IMR-90 (cell line): ENCODE data around the gene SIAH1. TPM values are rescaled to one million over a fixed set of nuclear protein-coding genes. Genes with fewer than 3 reads are reported as not detected.

Experiments
- ATAC-seq: fragments of 200-7000 bp; cut with Tn5 transposase; 2 replicates; pipeline ENCODE4 v1.9.1; 2020; ENCODE audit warnings: low read depth, mild to moderate bottlenecking, moderate library complexity
- BruUV-seq: library from RNA; stranded (reverse); fragments of 400-500 nt; replicated peaks from 2 replicates; lab custom pipeline; 2021; lab: Mats Ljungman, UMichigan
- CTCF ChIA-PET: fragments of 300-600 bp; formaldehyde crosslinking; extraction: SDS; loops from one replicate; lab custom pipeline; 2021; ENCODE audit warnings: antibody characterized with exemption; lab: Yijun Ruan, JAX
- POLR2A ChIA-PET: fragments of 300-600 bp; sonication (Branson Sonifier 250); formaldehyde crosslinking; loops from one replicate; lab custom pipeline; 2022; ENCODE audit warnings: antibody characterized with exemption; ENCODE audit not compliant: unreplicated experiment; lab: Charles Lee
- DNase-seq: peaks from one replicate; pipeline ENCODE4 v3.0.0; 2013
- H2AFZ ChIP-seq: replicated peaks from 2 replicates; pipeline ENCODE3; 2013; ENCODE audit warnings: low read length, mild to moderate bottlenecking; ENCODE audit not compliant: poor library complexity
- H2AK5ac ChIP-seq: 2 replicates; pipeline ENCODE4 v1.6.1; 2013; ENCODE audit warnings: low read depth, low read length, inconsistent platforms
- H2AK9ac ChIP-seq: replicated peaks from 2 replicates; pipeline ENCODE3; 2013; ENCODE audit warnings: mild to moderate bottlenecking, low read depth, low read length, moderate library complexity; ENCODE audit not compliant: poor library complexity
- H2BK120ac ChIP-seq: 2 replicates; pipeline ENCODE4 v1.6.1; 2013; ENCODE audit warnings: low read depth, low read length, inconsistent platforms
- H2BK15ac ChIP-seq: 3 replicates; pipeline ENCODE4 v1.6.1; 2013; ENCODE audit warnings: low read depth, low read length, inconsistent platforms
- H2BK20ac ChIP-seq: 2 replicates; pipeline ENCODE4 v1.6.1; 2013; ENCODE audit warnings: low read depth, mild to moderate bottlenecking, inconsistent platforms, low read length, moderate library complexity
- H2BK5ac ChIP-seq: 2 replicates; pipeline ENCODE4 v1.6.1; 2013; ENCODE audit warnings: mild to moderate bottlenecking, low read depth, low read length, inconsistent platforms; ENCODE audit not compliant: poor library complexity, severe bottlenecking
- H3K14ac ChIP-seq: replicated peaks from 2 replicates; pipeline ENCODE4 v1.6.1; 2013; ENCODE audit warnings: low read depth, low read length, inconsistent platforms
- H3K18ac ChIP-seq: 2 replicates; pipeline ENCODE4 v1.6.1; 2013; ENCODE audit warnings: low read depth, low read length, control low read depth
- H3K23ac ChIP-seq: 2 replicates; pipeline ENCODE4 v1.6.1; 2013; ENCODE audit warnings: low read depth, low read length, inconsistent platforms
- H3K27ac ChIP-seq: 2 replicates; pipeline ENCODE4 v1.5.1; 2013; ENCODE audit warnings: mild to moderate bottlenecking, control low read depth, low read length; ENCODE audit not compliant: insufficient read depth
- H3K27me3 ChIP-seq: 2 replicates; pipeline ENCODE4 v1.6.1; 2013; ENCODE audit warnings: low read length; ENCODE audit not compliant: control insufficient read depth, insufficient read depth
- H3K36me3 ChIP-seq: 2 replicates; pipeline ENCODE4 v1.6.1; 2013; ENCODE audit warnings: low read length, mixed read lengths; ENCODE audit not compliant: control insufficient read depth, insufficient read depth
- H3K4ac ChIP-seq: 2 replicates; pipeline ENCODE4 v1.6.1; 2013; ENCODE audit warnings: low read depth, low read length, inconsistent platforms
- H3K4me1 ChIP-seq: 2 replicates; pipeline ENCODE4 v1.6.1; 2013; ENCODE audit warnings: low read length, mixed read lengths; ENCODE audit not compliant: control insufficient read depth, insufficient read depth
- H3K4me2 ChIP-seq: 2 replicates; pipeline ENCODE4 v1.6.1; 2013; ENCODE audit warnings: low read depth, mild to moderate bottlenecking, control low read depth, low read length, moderate library complexity
- H3K4me3 ChIP-seq: 2 replicates; pipeline ENCODE4 v1.5.1; 2013; ENCODE audit warnings: low read depth, mild to moderate bottlenecking, control low read depth, low read length, moderate library complexity; ENCODE audit not compliant: insufficient read depth
- H3K56ac ChIP-seq: 2 replicates; pipeline ENCODE4 v1.6.1; 2013; ENCODE audit warnings: low read length, inconsistent platforms; ENCODE audit not compliant: insufficient read depth; ENCODE audit errors: extremely low read depth
- H3K79me1 ChIP-seq, 2 experiments: 2 replicates each; pipeline ENCODE4 v1.6.1; 2013; ENCODE audit warnings: low read length in 2 of 2, inconsistent platforms in 1 of 2, low read depth in 1 of 2
- H3K9ac ChIP-seq: 2 replicates; pipeline ENCODE4 v1.6.1; 2013; ENCODE audit warnings: low read depth, low read length, control low read depth
- H3K9me1 ChIP-seq: 2 replicates; pipeline ENCODE4 v1.6.1; 2013; ENCODE audit warnings: low read length, inconsistent platforms; ENCODE audit not compliant: insufficient read depth
- H3K9me3 ChIP-seq: 2 replicates; pipeline ENCODE4 v1.6.1; 2013; ENCODE audit warnings: low read length; ENCODE audit not compliant: control insufficient read depth, insufficient read depth
- H4K20me1 ChIP-seq: 2 replicates; pipeline ENCODE4 v1.6.1; 2013; ENCODE audit warnings: low read length, inconsistent platforms; ENCODE audit not compliant: insufficient read depth
- H4K5ac ChIP-seq: 2 replicates; pipeline ENCODE4 v1.6.1; 2013; ENCODE audit warnings: mild to moderate bottlenecking, low read depth, low read length, control low read depth
- H4K8ac ChIP-seq, 2 experiments: 2 replicates each; pipeline ENCODE4 v1.6.1; 2013; ENCODE audit warnings: low read depth in 2 of 2, low read length in 2 of 2, control low read depth in 1 of 2, inconsistent platforms in 1 of 2
- H4K91ac ChIP-seq: 2 replicates; pipeline ENCODE4 v1.6.1; 2013; ENCODE audit warnings: low read depth, low read length, inconsistent platforms; ENCODE audit not compliant: insufficient read depth
- BHLHE40 ChIP-seq: fragments of 150-350 bp; IDR thresholded peaks from 2 replicates; pipeline ENCODE4 v1.6.1; 2016; ENCODE audit warnings: mild to moderate bottlenecking, low read depth, low read length
- CHD1 ChIP-seq: IDR thresholded peaks from 2 replicates; pipeline ENCODE4 v1.6.1; 2012; ENCODE audit warnings: low read depth, low read length, improper control_type of control experiment
- ELK1 ChIP-seq: fragments of 150-350 bp; IDR thresholded peaks from 2 replicates; pipeline ENCODE4 v1.6.1; 2016; ENCODE audit warnings: low read depth, mild to moderate bottlenecking, low read length, moderate library complexity, borderline replicate concordance
- FOS ChIP-seq: fragments of 150-350 bp; IDR thresholded peaks from 2 replicates; pipeline ENCODE4 v1.6.1; 2016; ENCODE audit warnings: low read depth, low read length
- MAFK ChIP-seq: IDR thresholded peaks from 2 replicates; pipeline ENCODE4 v1.6.1; 2012; ENCODE audit warnings: low read depth, low read length, improper control_type of control experiment
- MAZ ChIP-seq: IDR thresholded peaks from 2 replicates; pipeline ENCODE4 v1.6.1; 2012; ENCODE audit warnings: low read depth, mild to moderate bottlenecking, low read length, improper control_type of control experiment, moderate library complexity, borderline replicate concordance
- NFE2L2 ChIP-seq: fragments of 150-350 bp; IDR thresholded peaks from 2 replicates; pipeline ENCODE4 v1.6.1; 2016; ENCODE audit warnings: low read depth, mild to moderate bottlenecking, low read length
- POLR2A ChIP-seq: IDR thresholded peaks from 2 replicates; pipeline ENCODE4 v1.6.1; 2012; ENCODE audit warnings: mild to moderate bottlenecking, low read depth, low read length
- RAD21 ChIP-seq: IDR thresholded peaks from 2 replicates; pipeline ENCODE4 v1.6.1; 2012; ENCODE audit warnings: low read length, improper control_type of control experiment
- RCOR1 ChIP-seq: IDR thresholded peaks from 2 replicates; pipeline ENCODE4 v1.6.1; 2012; ENCODE audit warnings: mild to moderate bottlenecking, low read length, improper control_type of control experiment; ENCODE audit not compliant: insufficient replicate concordance
- RFX5 ChIP-seq: IDR thresholded peaks from 2 replicates; pipeline ENCODE4 v1.8.0; 2012; ENCODE audit warnings: low read depth, mild to moderate bottlenecking, low read length, moderate library complexity
- SMC3 ChIP-seq: fragments of 150-350 bp; IDR thresholded peaks from 2 replicates; pipeline ENCODE4 v1.6.1; 2016; ENCODE audit warnings: low read depth, mild to moderate bottlenecking, antibody characterized with exemption, low read length, moderate library complexity
- WGBS, 2 experiments: methylation state at CpG; one replicate each; pipeline versions ENCODE4 v1.1.5 to v1.1.7; 2013; ENCODE audit warnings: missing lambda C conversion rate in 2 of 2; ENCODE audit not compliant: insufficient read length in 1 of 2; ENCODE audit errors: extremely low coverage in 2 of 2; 5-methylcytosine and 5-hydroxymethylcytosine counted together
- dilution Hi-C: fragments of 300-500 bp; cut with HindIII; formaldehyde crosslinking; loops from one replicate; pipeline ENCODE4 v1.14.3; 2018; ENCODE audit warnings: low sequenced_read_pairs; ENCODE audit not compliant: unreplicated experiment
- in situ Hi-C: fragments of 300-500 bp; cut with MboI; formaldehyde crosslinking; loops from 3 replicates; pipeline ENCODE4 v1.14.3; 2019; ENCODE audit warnings: low sequenced_read_pairs, inconsistent platforms, mixed read lengths
- intact Hi-C: fragments of 100-400 bp; cut with micrococcal nuclease; formaldehyde crosslinking; loops from 2 replicates; pipeline ENCODE4 v1.10.0; 2022
- polyA plus RNA-seq, 3 experiments: library from polyadenylated mRNA; depleted of rRNA; stranded (reverse); fragments of >200 nt; gene quantifications; 2 replicates each; pipeline ENCODE4 v1.2.3, GENCODE V29; 2012; ENCODE audit warnings: low replicate concordance in 1 of 3
- total RNA-seq: library from RNA; depleted of rRNA; stranded (reverse); fragments of >200 nt; gene quantifications from 2 replicates; pipeline ENCODE4 v1.2.3, GENCODE V29; 2012
- TF ChIP-seq, protein P1 (sequence below): conservative IDR thresholded peaks from 2 replicates; pipeline ENCODE4 v1.5.1; 2012; ENCODE audit warnings: mild to moderate bottlenecking, low read depth, low read length, improper control_type of control experiment
- TF ChIP-seq, protein P2 (sequence below): fragments of 150-350 bp; IDR thresholded peaks from 2 replicates; pipeline ENCODE4 v1.6.1; 2017; ENCODE audit warnings: mild to moderate bottlenecking, antibody characterized with exemption, low read length, low read depth

Gene SIAH1
- total and polyA plus RNA-seq, 2 of the 4 experiments (the other 2 are of a cell fraction), result 10.3 to 17.7 TPM

GRCh38 chr16:48354877-48355855 is 30.0 kb downstream of the SIAH1 start:
- Histone ChIP-seq H3K23ac (no peak overlapping the region), H3K27me3 (no peaks in the 10 kb centered on the region), H2BK15ac (no peak overlapping the region), H3K9me3 (no peaks in the 10 kb centered on the region), H3K4me3 (no peak overlapping the region), H3K9ac (no peak overlapping the region), H3K18ac (no peak overlapping the region), H4K5ac (no peak overlapping the region), H3K27ac (no peak overlapping the region), H2BK5ac (no peak overlapping the region), H3K4me1 (no peaks in the 10 kb centered on the region), H2BK20ac (no peak overlapping the region), H3K56ac (no peak overlapping the region), H3K9me1 (peaks cover 13% of the 10 kb centered on the region), H2AFZ (no peak overlapping the region), H3K14ac (no peak overlapping the region), H3K79me1 (peaks cover 41 to 71% of the 10 kb centered on the region in 2 experiments), H4K91ac (no peak overlapping the region), H3K36me3 (peaks cover 27% of the 10 kb centered on the region), H3K4me2 (no peak overlapping the region), H4K20me1 (peaks cover 10% of the 10 kb centered on the region; the same call in 1 of the 2 replicates), H2AK9ac (no peak overlapping the region), H4K8ac (no peak overlapping the region), H3K4ac (no peak overlapping the region), H2AK5ac (no peak overlapping the region), H2BK120ac (no peak overlapping the region)
- CTCF ChIA-PET, result interaction anchor here (0.6 to 3.8 kb wide), 4 partner anchors 20 to 1153 kb away, joined by 3 to 28 read pairs (median 4); no protein-coding TSS in a partner anchor
- DNase-seq, result no peak
- dilution Hi-C loops, result no loop called here
- in situ Hi-C loops, result loop anchor here (5.0 kb wide), 1 partner anchor 272 kb away; no protein-coding TSS in a partner anchor
- 83% methylated on average over 1 of the region's 11 CpGs; no CpG with 5 or more reads in 1 of the 2 experiments for WGBS, 2 experiments
- BruUV-seq, result TSS peak; percentile 26
- POLR2A ChIA-PET, result no interaction called here
- no peak for ATAC-seq
- intact Hi-C loops, result no loop called here
- TF ChIP-seq, protein P1, sequence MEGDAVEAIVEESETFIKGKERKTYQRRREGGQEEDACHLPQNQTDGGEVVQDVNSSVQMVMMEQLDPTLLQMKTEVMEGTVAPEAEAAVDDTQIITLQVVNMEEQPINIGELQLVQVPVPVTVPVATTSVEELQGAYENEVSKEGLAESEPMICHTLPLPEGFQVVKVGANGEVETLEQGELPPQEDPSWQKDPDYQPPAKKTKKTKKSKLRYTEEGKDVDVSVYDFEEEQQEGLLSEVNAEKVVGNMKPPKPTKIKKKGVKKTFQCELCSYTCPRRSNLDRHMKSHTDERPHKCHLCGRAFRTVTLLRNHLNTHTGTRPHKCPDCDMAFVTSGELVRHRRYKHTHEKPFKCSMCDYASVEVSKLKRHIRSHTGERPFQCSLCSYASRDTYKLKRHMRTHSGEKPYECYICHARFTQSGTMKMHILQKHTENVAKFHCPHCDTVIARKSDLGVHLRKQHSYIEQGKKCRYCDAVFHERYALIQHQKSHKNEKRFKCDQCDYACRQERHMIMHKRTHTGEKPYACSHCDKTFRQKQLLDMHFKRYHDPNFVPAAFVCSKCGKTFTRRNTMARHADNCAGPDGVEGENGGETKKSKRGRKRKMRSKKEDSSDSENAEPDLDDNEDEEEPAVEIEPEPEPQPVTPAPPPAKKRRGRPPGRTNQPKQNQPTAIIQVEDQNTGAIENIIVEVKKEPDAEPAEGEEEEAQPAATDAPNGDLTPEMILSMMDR, result no peak
- TF ChIP-seq POLR2A (no peak), CHD1 (no peak), ELK1 (no peak), SMC3 (no peak), RCOR1 (no peak), MAZ (no peak), MAFK (no peak), RAD21 (no peak), RFX5 (no peak), BHLHE40 (no peak), NFE2L2 (no peak), FOS (no peak)
- TF ChIP-seq, protein P2, sequence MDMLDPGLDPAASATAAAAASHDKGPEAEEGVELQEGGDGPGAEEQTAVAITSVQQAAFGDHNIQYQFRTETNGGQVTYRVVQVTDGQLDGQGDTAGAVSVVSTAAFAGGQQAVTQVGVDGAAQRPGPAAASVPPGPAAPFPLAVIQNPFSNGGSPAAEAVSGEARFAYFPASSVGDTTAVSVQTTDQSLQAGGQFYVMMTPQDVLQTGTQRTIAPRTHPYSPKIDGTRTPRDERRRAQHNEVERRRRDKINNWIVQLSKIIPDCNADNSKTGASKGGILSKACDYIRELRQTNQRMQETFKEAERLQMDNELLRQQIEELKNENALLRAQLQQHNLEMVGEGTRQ, result no peak
